Endothelial cell of umbilical vein (primary cell): ENCODE data around the gene CCBE1. TPM values are rescaled to one million over a fixed set of nuclear protein-coding genes. Genes with fewer than 3 reads are reported as not detected.
A peak's percentile ranks its signal among the peaks of the same experiment; 100 is the strongest.

ENCODE experiments used
- Bru-seq: library from RNA; stranded (reverse); fragments of 400-500 nt; gene quantifications from one replicate; lab custom pipeline; 2021; lab: Mats Ljungman, UMichigan
- BruChase-seq, 2 experiments: library from RNA; stranded (reverse); fragments of 400-500 nt; gene quantifications; one replicate each; lab custom pipeline; 2021; lab: Mats Ljungman, UMichigan
- BruUV-seq: library from RNA; stranded (reverse); fragments of 400-500 nt; replicated peaks from 2 replicates; lab custom pipeline; 2021; lab: Mats Ljungman, UMichigan
- CTCF ChIA-PET: fragments of 300-600, 350-600 bp; sonication (Branson Sonifier 250); formaldehyde crosslinking; loops from one replicate; lab custom pipeline; 2021; ENCODE audit warnings: antibody characterized with exemption, inconsistent platforms; lab: Charles Lee
- POLR2A ChIA-PET: fragments of 300-600, 350-600 bp; sonication (Branson Sonifier 250); formaldehyde crosslinking; loops from one replicate; lab custom pipeline; 2021; ENCODE audit warnings: antibody characterized with exemption, inconsistent platforms; lab: Charles Lee
- DNase-seq: peaks from one replicate; pipeline ENCODE4 v3.0.0-alpha.2; 2011; ENCODE audit warnings: low read depth, low spot score
- FAIRE-seq: peaks from 2 replicates; lab custom pipeline; 2011; peaks lifted over from hg19 to GRCh38; lab: Jason Lieb, UNC
- H2AFZ ChIP-seq: 2 replicates; pipeline ENCODE4 v1.6.0; 2012; ENCODE audit warnings: low read depth, low read length, control low read depth, inconsistent platforms
- H3K27ac ChIP-seq: 2 replicates; pipeline ENCODE4 v1.5.1; 2011; ENCODE audit warnings: low read depth, mild to moderate bottlenecking, control low read depth, low read length, moderate library complexity; ENCODE audit not compliant: insufficient read depth
- H3K27me3 ChIP-seq, 2 experiments: 2 replicates each; pipeline versions ENCODE4 v1.6.0 to v1.6.1; 2011; ENCODE audit warnings: low read length in 2 of 2, mixed read lengths in 1 of 2; ENCODE audit not compliant: control insufficient read depth in 2 of 2, insufficient read depth in 2 of 2
- H3K36me3 ChIP-seq, 2 experiments: 2 replicates in 1 of 2; 3 replicates in 1 of 2; pipeline ENCODE4 v1.5.1; 2011; ENCODE audit warnings: low read length in 2 of 2, mild to moderate bottlenecking in 1 of 2, moderate library complexity in 1 of 2; ENCODE audit not compliant: control insufficient read depth in 2 of 2, insufficient read depth in 2 of 2; ENCODE audit errors: extremely low read depth in 1 of 2
- H3K4me1 ChIP-seq: 3 replicates; pipeline ENCODE4 v1.5.1; 2011; ENCODE audit warnings: mild to moderate bottlenecking, low read length; ENCODE audit not compliant: control insufficient read depth, insufficient read depth; ENCODE audit errors: extremely low read depth
- H3K4me2 ChIP-seq: 2 replicates; pipeline ENCODE4 v1.6.1; 2011; ENCODE audit warnings: low read length, control low read depth, mixed read lengths; ENCODE audit not compliant: insufficient read depth
- H3K4me3 ChIP-seq, 3 experiments: fragments of 200-600 bp in 1 of 3; sonication (generic), shearing (Covaris generic) in 1 of 3; replicated peaks in 1 of 3; 2 replicates each; pipeline ENCODE4 v1.5.1; 2011 to 2016; ENCODE audit warnings: control low read depth in 3 of 3, low read length in 3 of 3, mild to moderate bottlenecking in 2 of 3, inconsistent platforms in 1 of 3, low read depth in 1 of 3, moderate library complexity in 1 of 3; ENCODE audit not compliant: insufficient read depth in 1 of 3
- H3K79me2 ChIP-seq: 2 replicates; pipeline ENCODE4 v1.6.0; 2012; ENCODE audit warnings: low read length, inconsistent platforms; ENCODE audit not compliant: control insufficient read depth, insufficient read depth
- H3K9ac ChIP-seq: replicated peaks from 2 replicates; pipeline ENCODE3; 2011; ENCODE audit warnings: low read length, control low read depth; ENCODE audit not compliant: insufficient read depth; ENCODE audit errors: extremely low read depth
- H3K9me1 ChIP-seq: replicated peaks from 3 replicates; pipeline ENCODE4 v1.6.0; 2011; ENCODE audit warnings: mild to moderate bottlenecking, low read length; ENCODE audit not compliant: control insufficient read depth, insufficient read depth; ENCODE audit errors: extremely low read depth
- H3K9me3 ChIP-seq: replicated peaks from 2 replicates; pipeline ENCODE4 v1.5.1; 2012; ENCODE audit warnings: low read length, inconsistent platforms; ENCODE audit not compliant: control insufficient read depth, insufficient read depth
- H4K20me1 ChIP-seq: replicated peaks from 2 replicates; pipeline ENCODE3; 2011; ENCODE audit warnings: mild to moderate bottlenecking, low read length; ENCODE audit not compliant: control insufficient read depth, insufficient read depth; ENCODE audit errors: extremely low read depth
- dilution Hi-C: fragments of 300-500 bp; cut with MboI; formaldehyde crosslinking; loops from one replicate; pipeline ENCODE4 v1.15.0; 2019; ENCODE audit warnings: low sequenced_read_pairs; ENCODE audit not compliant: extremely low pct_ligation_motif_present
- intact Hi-C: fragments of 100-400 bp; cut with micrococcal nuclease; formaldehyde crosslinking; loops from one replicate; pipeline ENCODE4 v1.10.0; 2022
- long read RNA-seq: library from polyadenylated mRNA; stranded (forward); transcript quantifications from one replicate; pipeline ENCODE4 v2.0.0, GENCODE V29; 2021
- polyA minus RNA-seq, 3 experiments: library from RNA; depleted of rRNA, polyadenylated mRNA; stranded (reverse); fragments of >200 nt; gene quantifications; 1 replicate in 1 of 3; 2 replicates in 2 of 3; pipeline ENCODE4 v1.2.3, GENCODE V29; 2011
- polyA plus RNA-seq, 4 experiments: library from polyadenylated mRNA; depleted of rRNA in 3 of 4; stranded (reverse) in 3 of 4; unstranded in 1 of 4; fragments of >200 nt; gene quantifications; 2 replicates each; pipeline versions ENCODE4 v1.2.1 to v1.2.3, GENCODE V29; 2011 to 2012; ENCODE audit warnings: missing spikeins in 1 of 4
- total RNA-seq: library from RNA; stranded (reverse); gene quantifications from 2 replicates; pipeline ENCODE4 v1.2.3, GENCODE V29; 2021
- TF ChIP-seq, protein P1 (sequence below): IDR thresholded peaks from 2 replicates; pipeline ENCODE4 v1.6.1; 2011; ENCODE audit not compliant: insufficient read depth, insufficient read length
- TF ChIP-seq, protein P2 (sequence below), 2 donors: IDR thresholded peaks; 1 replicate in 1 of 2; 2 replicates in 1 of 2; pipeline ENCODE4 v1.5.1; 2011; ENCODE audit warnings: low read length in 2 of 2, mild to moderate bottlenecking in 2 of 2, moderate library complexity in 2 of 2, control low read depth in 1 of 2, inconsistent platforms in 1 of 2, low read depth in 1 of 2; ENCODE audit not compliant: insufficient read depth in 1 of 2; ENCODE audit errors: extremely low read depth in 1 of 2

Gene CCBE1
- total RNA-seq (not detected in 2 replicates), polyA plus RNA-seq (0.04 TPM in 1 of 2 replicates, not detected in the other), polyA minus RNA-seq (not detected in 2 replicates), Bru-seq, nascent RNA (percentile 8 among the genes with signal in this experiment), BruChase-seq, experiment 1, labeled RNA remaining after a 6-hour chase (percentile 9 among the genes with signal in this experiment), BruChase-seq, experiment 2, labeled RNA remaining after a 2-hour chase (percentile 9 among the genes with signal in this experiment)
- polyA plus RNA-seq (2011; cell fraction: cytosol; rRNA removed) = 0.04 and 0.06 TPM in 2 replicates
- polyA plus RNA-seq (2011; cell fraction: nucleus; rRNA removed) = 0.06 TPM in 1 of 2 replicates, not detected in the other
- polyA plus RNA-seq (2012) = 0.03 and 0.19 TPM in 2 replicates
- polyA minus RNA-seq (2011; cell fraction: cytosol; rRNA and poly(A)+ RNA removed) = not detected
- not detected in 2 replicates for polyA minus RNA-seq (2011; cell fraction: nucleus; rRNA and poly(A)+ RNA removed)
- long read RNA-seq = 0 reads

GRCh38 chr18:59697236-59697932 lies at the start of gene CCBE1:
CCBE1 (minus strand) TSS chr18:59697423.
- no peaks in the 10 kb centered on the region for H3K9me1 ChIP-seq
- FAIRE-seq (no peak), DNase-seq (peak; percentile 34)
- H3K4me3 ChIP-seq = peak within 1 kb of the TSS in 1 of 3 experiments; percentile 8
- dilution Hi-C loops = no loop called here
- no peak within 1 kb of the TSS for H3K9ac ChIP-seq
- no peaks in the 10 kb centered on the region for H3K79me2 ChIP-seq
- no peaks in the 10 kb centered on the region for H4K20me1 ChIP-seq
- H3K4me2 ChIP-seq = peak within 1 kb of the TSS; percentile 16
- no peaks in the 10 kb centered on the region for H3K9me3 ChIP-seq
- H2AFZ ChIP-seq = peak within 1 kb of the TSS; percentile 21
- ChIA-PET POLR2A (interaction anchor here (0.8 to 1.0 kb wide), 2 partner anchors 19 to 204 kb away, joined by 3 read pairs; no protein-coding TSS in a partner anchor), CTCF (interaction anchor here (0.6 to 3.4 kb wide), 86 partner anchors 8 to 852 kb away, joined by 3 to 246 read pairs (median 5); partner anchors contain the start of genes LMAN1 and PMAIP1)
- peaks cover 2% of the 10 kb centered on the region for H3K4me1 ChIP-seq
- TF ChIP-seq, protein P1, sequence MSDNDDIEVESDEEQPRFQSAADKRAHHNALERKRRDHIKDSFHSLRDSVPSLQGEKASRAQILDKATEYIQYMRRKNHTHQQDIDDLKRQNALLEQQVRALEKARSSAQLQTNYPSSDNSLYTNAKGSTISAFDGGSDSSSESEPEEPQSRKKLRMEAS = no peak
- TF ChIP-seq, protein P2, sequence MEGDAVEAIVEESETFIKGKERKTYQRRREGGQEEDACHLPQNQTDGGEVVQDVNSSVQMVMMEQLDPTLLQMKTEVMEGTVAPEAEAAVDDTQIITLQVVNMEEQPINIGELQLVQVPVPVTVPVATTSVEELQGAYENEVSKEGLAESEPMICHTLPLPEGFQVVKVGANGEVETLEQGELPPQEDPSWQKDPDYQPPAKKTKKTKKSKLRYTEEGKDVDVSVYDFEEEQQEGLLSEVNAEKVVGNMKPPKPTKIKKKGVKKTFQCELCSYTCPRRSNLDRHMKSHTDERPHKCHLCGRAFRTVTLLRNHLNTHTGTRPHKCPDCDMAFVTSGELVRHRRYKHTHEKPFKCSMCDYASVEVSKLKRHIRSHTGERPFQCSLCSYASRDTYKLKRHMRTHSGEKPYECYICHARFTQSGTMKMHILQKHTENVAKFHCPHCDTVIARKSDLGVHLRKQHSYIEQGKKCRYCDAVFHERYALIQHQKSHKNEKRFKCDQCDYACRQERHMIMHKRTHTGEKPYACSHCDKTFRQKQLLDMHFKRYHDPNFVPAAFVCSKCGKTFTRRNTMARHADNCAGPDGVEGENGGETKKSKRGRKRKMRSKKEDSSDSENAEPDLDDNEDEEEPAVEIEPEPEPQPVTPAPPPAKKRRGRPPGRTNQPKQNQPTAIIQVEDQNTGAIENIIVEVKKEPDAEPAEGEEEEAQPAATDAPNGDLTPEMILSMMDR (IDR thresholded peaks at IDR 0.05; ENCODE audit: extremely low read depth in 1 of 2, insufficient read depth in 1 of 2, low read depth in 1 of 2, low read length in 2 of 2) = peak; percentile 72 to 91
- no peak within 1 kb of the TSS for H3K27ac ChIP-seq
- no TSS peak for BruUV-seq
- H3K27me3 ChIP-seq = peaks cover 29 to 35% of the 10 kb centered on the region in 2 experiments
- H3K36me3 ChIP-seq = no peaks in the 10 kb centered on the region
- intact Hi-C loops = loop anchor here (1.0 kb wide), 1 partner anchor 126 kb away; no protein-coding TSS in a partner anchor
